Activated CD4-positive, alpha-beta memory T cell treated with anti-CD3 and anti-CD28 coated beads, Interleukin-2, amount 10 ng/mL, durations not matched to agents 7 days and 5 days (primary cell): ENCODE results near the gene ZNF646. TPM values are rescaled to one million over a fixed set of nuclear protein-coding genes. Genes with fewer than 3 reads are reported as not detected.

Experiments used
- CTCF ChIA-PET: fragments of 350-600 bp; sonication (Branson Sonifier 250); formaldehyde crosslinking; loops from one replicate; lab custom pipeline; 2021; ENCODE audit warnings: antibody characterized with exemption, inconsistent platforms; lab: Charles Lee
- POLR2A ChIA-PET: fragments of 350-600 bp; sonication (Branson Sonifier 250); formaldehyde crosslinking; loops from one replicate; lab custom pipeline; 2021; ENCODE audit warnings: antibody characterized with exemption; lab: Charles Lee
- DNase-seq: peaks from one replicate; pipeline ENCODE4 v3.0.0-alpha.2; 2020
- H3K27ac Mint-ChIP-seq: one replicate; pipeline ENCODE4 v1.8.0; 2021; ENCODE audit warnings: mild to moderate bottlenecking, mixed read lengths
- H3K27me3 Mint-ChIP-seq: one replicate; pipeline ENCODE4 v1.8.0; 2021; ENCODE audit warnings: mixed read lengths
- H3K36me3 Mint-ChIP-seq: one replicate; pipeline ENCODE4 v1.8.0; 2021; ENCODE audit warnings: low read depth, mixed read lengths
- H3K4me1 Mint-ChIP-seq: one replicate; pipeline ENCODE4 v1.8.0; 2021; ENCODE audit warnings: mixed read lengths
- H3K4me3 Mint-ChIP-seq: one replicate; pipeline ENCODE4 v1.8.0; 2021; ENCODE audit warnings: mild to moderate bottlenecking, mixed read lengths
- H3K9me3 Mint-ChIP-seq: one replicate; pipeline ENCODE4 v1.8.0; 2021; ENCODE audit warnings: mixed read lengths
- total RNA-seq, 2 experiments: library from RNA; stranded (reverse); gene quantifications; one replicate each; pipeline ENCODE4 v1.2.3, GENCODE V29; 2021

Gene ZNF646
- total RNA-seq, 2 experiments from 2014 or later, result 31.9 to 32.1 TPM

DNA sequence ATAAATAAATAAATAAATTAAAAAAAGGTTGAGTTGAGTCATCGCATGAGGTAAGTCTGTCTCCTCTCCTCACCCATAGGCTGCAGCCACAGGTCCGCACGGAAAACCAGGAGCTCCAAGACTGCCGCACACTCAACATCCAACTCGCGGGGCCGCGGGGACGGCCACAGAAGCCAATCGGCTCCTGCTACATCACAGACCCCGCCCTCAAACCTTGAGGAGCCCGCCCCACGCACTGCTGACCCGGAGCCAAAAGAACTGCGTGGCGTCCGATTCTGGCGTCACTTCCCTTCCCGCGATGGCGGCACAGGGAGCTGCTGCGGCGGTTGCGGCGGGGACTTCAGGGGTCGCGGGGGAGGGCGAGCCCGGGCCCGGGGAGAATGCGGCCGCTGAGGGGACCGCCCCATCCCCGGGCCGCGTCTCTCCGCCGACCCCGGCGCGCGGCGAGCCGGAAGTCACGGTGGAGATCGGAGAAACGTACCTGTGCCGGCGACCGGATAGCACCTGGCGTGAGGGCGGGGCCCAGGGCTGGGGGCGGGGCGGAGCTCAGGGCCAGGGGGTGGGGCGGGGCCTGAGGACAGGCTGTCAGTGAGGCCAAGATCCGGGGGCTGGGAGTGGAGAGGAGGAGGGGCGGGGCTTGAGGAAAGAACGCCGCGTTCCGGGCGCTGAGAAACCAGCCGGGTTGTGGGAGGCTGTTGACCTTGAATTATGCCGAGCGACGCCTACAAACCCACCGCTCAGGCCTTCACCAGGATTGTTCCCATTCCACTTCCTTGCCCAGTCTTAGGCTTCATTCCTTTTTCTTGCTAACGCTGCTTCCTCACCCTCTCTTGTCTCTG, 43.4 kb downstream of the ZNF646 start, which contains the start of gene KAT8:
Gene KAT8 (plus strand): TSS at position 281 of the 839 bp plus-strand sequence. CDS start 18 bp downstream, at position 299.
- ChIA-PET CTCF (interaction anchor here (0.8 to 7.2 kb wide), 13 partner anchors 12 to 338 kb away, joined by 3 to 71 read pairs (median 4); partner anchors contain the start of genes HSD3B7, SETD1A, ZNF646 and ZNF668), POLR2A (interaction anchor here (0.6 to 2.5 kb wide), 23 partner anchors 9 to 582 kb away, joined by 3 to 43 read pairs (median 4); partner anchors contain the start of genes BCKDK, FUS, HSD3B7 and STX4)
- Mint-ChIP-seq H3K27ac (peak within 1 kb of the TSS; percentile 78), H3K27me3 (no peaks in the 10 kb centered on the region), H3K4me3 (peak within 1 kb of the TSS; percentile 73), H3K36me3 (peaks cover 22% of the 10 kb centered on the region), H3K9me3 (no peaks in the 10 kb centered on the region), H3K4me1 (peaks cover 32% of the 10 kb centered on the region)
- DNase-seq, result peak; percentile 98

DNA sequence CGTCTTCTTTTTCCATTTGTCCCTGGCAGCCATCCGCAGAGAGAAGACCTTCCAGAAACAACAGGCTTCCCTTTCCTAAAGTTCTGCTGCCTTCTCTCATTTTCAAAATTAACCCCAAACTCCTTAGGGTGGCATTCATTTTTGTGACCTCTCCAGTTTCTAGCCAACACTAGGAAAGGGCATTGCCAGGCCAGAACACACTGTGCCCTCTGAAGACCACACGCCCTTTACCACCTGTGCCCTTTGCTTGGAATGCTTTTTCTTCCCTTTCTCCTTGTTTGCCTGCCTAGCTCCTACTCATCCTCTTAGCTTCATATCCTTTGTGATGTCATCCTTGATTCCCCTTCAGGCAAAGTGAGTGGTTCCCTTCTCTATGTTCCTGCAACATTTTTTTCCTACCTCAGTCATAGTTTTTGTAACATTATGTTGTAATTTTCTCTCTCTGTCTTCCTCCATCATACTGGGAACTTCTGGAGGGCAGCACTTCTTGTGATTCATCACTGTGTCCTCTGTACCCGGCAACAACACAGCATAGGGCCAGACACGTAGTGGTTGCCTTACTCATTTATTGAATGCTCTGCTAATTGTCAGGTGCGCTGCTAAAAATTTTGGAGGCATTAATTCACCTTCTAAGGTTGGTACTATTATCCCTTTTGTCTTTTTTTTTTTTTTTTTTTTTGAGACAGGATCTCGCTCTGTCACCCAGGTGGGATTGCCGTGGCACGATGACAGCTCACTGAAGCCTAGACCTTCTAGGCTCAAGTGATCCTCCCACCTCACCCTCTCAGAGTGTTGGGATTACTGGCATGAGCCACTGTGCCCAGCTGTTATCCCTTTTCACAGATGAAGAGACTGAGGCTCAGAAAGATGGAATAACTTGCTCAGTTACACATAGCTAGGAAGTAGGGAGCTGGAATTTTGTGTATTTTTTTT, 44.3 kb downstream of the ZNF646 start:
- peak overlapping the region; percentile 78 for H3K27ac Mint-ChIP-seq
- H3K36me3 Mint-ChIP-seq, result peaks cover 22% of the 10 kb centered on the region
- ChIA-PET POLR2A (interaction anchor here (0.8 to 2.5 kb wide), 17 partner anchors 10 to 583 kb away, joined by 3 to 43 read pairs (median 4); partner anchors contain the start of genes BCKDK, FUS, HSD3B7 and ZNF646), CTCF (interaction anchor here (0.8 to 7.2 kb wide), 9 partner anchors 11 to 325 kb away, joined by 3 to 71 read pairs (median 5); partner anchors contain the start of genes HSD3B7, ZNF646 and ZNF668)
- H3K4me1 Mint-ChIP-seq, result peaks cover 29% of the 10 kb centered on the region
- H3K4me3 Mint-ChIP-seq, result peak overlapping the region; percentile 73
- DNase-seq, result no peak
- H3K9me3 Mint-ChIP-seq, result no peaks in the 10 kb centered on the region
- H3K27me3 Mint-ChIP-seq, result no peaks in the 10 kb centered on the region

DNA sequence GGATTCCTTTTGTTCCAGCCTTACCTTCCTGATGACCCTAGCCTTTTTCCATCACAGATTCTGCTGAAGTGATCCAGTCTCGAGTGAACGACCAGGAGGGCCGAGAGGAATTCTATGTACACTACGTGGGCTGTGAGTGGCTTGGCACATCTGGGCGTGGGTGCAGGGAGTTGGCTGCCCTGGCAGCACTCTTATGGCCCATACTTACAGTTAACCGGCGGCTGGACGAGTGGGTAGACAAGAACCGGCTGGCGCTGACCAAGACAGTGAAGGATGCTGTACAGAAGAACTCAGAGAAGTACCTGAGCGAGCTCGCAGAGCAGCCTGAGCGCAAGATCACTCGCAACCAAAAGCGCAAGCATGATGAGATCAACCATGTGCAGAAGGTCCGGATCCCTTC, 45.9 kb downstream of the ZNF646 start:
- H3K36me3 Mint-ChIP-seq, result peaks cover 27% of the 10 kb centered on the region
- CTCF ChIA-PET, result interaction anchor here (7.2 kb wide), 1 partner anchor 23 kb away, joined by 71 read pairs; no protein-coding TSS in a partner anchor

DNA sequence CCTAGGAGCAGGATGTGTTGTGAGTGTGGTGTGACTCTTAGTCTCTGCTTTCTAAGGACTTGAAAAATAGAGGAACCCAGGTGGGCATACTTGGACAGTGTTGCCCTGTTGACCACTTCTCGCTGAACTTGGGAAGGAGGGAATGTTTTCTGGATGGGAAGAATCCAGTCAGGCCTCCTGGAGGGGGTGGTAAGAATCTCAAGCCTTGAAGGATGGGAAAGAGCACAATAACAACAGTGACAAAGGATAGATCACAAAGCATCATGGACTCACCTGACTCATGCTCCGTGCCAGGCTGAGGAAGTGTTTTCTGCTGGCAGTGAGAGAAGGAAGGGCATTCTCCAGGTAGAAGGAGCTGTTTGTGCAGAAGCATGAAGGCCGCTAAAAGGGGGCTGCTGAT, 51.6 kb downstream of the ZNF646 start:
- CTCF ChIA-PET, result interaction anchor here (1.4 to 1.6 kb wide), 2 partner anchors 11 to 141 kb away, joined by 3 to 4 read pairs; no protein-coding TSS in a partner anchor
- Mint-ChIP-seq H3K36me3 (peaks cover 22% of the 10 kb centered on the region), H3K27me3 (no peaks in the 10 kb centered on the region), H3K4me1 (peaks cover 1% of the 10 kb centered on the region), H3K27ac (no peak overlapping the region), H3K9me3 (no peaks in the 10 kb centered on the region), H3K4me3 (no peak overlapping the region)
- POLR2A ChIA-PET, result no interaction called here
- DNase-seq, result no peak

More for the DNA sequence above, 45.9 kb downstream of the ZNF646 start:
- Mint-ChIP-seq H3K4me3 (no peak overlapping the region), H3K9me3 (no peaks in the 10 kb centered on the region), H3K27me3 (no peaks in the 10 kb centered on the region), H3K27ac (no peak overlapping the region), H3K4me1 (peaks cover 20% of the 10 kb centered on the region)
- POLR2A ChIA-PET, result interaction anchor here (1.6 kb wide), 1 partner anchor 60 kb away, joined by 8 read pairs; the partner anchor contains the start of gene FUS
- no peak for DNase-seq

DNA sequence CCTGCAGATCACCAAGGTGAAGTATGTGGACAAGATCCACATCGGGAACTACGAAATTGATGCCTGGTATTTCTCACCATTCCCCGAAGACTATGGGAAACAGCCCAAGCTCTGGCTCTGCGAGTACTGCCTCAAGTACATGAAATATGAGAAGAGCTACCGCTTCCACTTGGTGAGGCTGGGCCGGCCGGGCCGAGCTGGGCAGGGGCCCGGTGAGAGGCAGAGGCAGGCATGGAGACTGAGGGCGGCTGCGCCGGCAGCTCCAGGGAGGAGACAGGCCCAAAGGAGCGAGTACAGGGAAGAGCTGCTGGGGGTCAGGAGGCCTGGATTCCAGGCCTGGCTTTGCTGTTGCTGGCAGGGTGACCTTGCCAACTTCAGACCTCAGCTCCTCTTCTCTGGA, 53.0 kb downstream of the ZNF646 start:
- no peaks in the 10 kb centered on the region for H3K27me3 Mint-ChIP-seq
- H3K4me1 Mint-ChIP-seq, result peaks cover 1% of the 10 kb centered on the region
- H3K36me3 Mint-ChIP-seq, result peaks cover 16% of the 10 kb centered on the region
- ChIA-PET CTCF (interaction anchor here (0.9 to 1.6 kb wide), 2 partner anchors 15 to 143 kb away, joined by 3 to 4 read pairs; no protein-coding TSS in a partner anchor), POLR2A (interaction anchor here (1.1 kb wide), 2 partner anchors 10 to 15 kb away, joined by 3 to 4 read pairs; partner anchors contain the start of gene KAT8)
- H3K27ac Mint-ChIP-seq, result no peak overlapping the region
- no peak for DNase-seq
- no peaks in the 10 kb centered on the region for H3K9me3 Mint-ChIP-seq
- H3K4me3 Mint-ChIP-seq, result no peak overlapping the region

DNA sequence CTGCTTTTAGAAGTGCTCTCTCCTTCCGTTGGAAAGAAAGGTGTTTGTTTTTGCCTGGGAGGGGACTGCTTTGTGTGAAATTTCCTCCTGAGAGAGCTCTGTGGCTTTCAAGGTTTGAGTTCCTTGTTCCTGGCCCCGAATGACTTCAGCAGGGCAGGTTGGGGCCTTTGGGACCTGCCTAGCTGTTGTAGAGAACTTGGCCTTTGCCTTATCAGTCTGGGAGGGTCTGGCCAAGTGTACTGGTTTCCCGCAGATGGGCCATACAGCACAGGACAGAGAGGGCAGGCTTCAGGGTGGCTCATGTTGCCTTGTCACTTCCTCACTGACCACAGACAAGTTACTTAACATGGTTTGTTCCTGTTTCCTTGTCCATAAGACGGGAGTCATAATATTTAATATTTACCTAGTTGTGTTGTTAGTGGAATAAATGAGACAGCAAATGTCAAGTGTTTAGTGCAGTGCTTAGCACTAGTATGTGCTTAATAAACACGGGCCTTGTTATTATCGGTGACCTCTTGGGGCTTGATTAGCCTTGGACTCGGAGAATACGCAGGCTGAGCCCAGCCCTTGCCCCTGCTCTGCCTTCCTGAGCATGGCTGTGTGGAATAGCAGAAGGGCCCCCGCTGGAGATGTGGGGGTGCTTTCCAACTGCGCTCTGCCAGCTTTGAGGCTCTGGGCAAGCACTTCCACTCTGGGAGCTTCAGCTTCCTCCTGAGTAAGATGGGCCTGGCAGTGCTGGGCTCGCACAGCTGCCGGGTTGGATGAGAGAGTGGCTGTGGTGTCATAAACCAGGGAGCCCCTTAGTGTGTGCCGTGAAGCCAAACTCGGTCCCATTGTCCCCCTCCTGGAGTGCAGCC, 54.7 kb downstream of the ZNF646 start:
- H3K9me3 Mint-ChIP-seq, result no peaks in the 10 kb centered on the region
- CTCF ChIA-PET, result interaction anchor here (1.3 to 1.8 kb wide), 2 partner anchors 12 to 13 kb away, joined by 4 to 11 read pairs; partner anchors contain the start of gene KAT8
- H3K36me3 Mint-ChIP-seq, result peaks cover 14% of the 10 kb centered on the region
- peaks cover 1% of the 10 kb centered on the region for H3K4me1 Mint-ChIP-seq
- no peak for DNase-seq
- no peak overlapping the region for H3K4me3 Mint-ChIP-seq
- peak overlapping the region; percentile 58 for H3K27ac Mint-ChIP-seq
- H3K27me3 Mint-ChIP-seq, result no peaks in the 10 kb centered on the region
- POLR2A ChIA-PET, result interaction anchor here (1.9 to 2.0 kb wide), 2 partner anchors 11 to 13 kb away, joined by 4 to 7 read pairs; partner anchors contain the start of gene KAT8

DNA sequence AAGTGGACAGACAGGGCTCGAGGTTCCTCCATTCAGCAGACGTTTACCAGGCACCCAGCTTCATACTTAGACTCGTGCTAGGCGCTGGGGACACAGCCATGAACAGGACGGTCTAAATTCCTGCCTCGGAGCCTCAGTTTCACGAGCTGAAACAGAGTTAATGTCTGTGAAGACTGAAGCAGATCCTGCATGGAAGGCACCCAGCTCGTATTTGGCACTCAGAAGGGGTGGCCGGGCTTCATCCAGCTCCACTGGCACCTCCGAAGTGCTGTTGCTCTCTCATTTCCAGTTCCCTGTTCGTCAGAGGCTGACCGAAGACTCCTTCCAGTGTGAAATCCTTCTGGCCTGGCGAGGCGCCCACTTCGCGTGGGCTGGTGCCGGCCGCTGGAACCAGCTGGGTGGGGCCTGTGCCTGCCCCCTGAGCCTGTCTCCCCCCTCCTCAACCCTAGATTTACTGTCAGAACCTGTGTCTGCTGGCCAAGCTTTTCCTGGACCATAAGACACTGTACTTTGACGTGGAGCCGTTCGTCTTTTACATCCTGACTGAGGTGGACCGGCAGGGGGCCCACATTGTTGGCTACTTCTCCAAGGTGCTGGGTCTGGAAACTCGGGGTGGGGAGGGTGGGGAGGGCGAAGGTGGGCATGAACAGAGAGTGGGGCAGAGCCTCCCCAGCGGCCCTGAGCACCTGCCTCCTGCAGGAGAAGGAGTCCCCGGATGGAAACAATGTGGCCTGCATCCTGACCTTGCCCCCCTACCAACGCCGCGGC, 55.5 kb downstream of the ZNF646 start:
- Mint-ChIP-seq H3K9me3 (no peaks in the 10 kb centered on the region), H3K4me3 (no peak overlapping the region), H3K27me3 (no peaks in the 10 kb centered on the region), H3K4me1 (peaks cover 1% of the 10 kb centered on the region), H3K36me3 (peaks cover 13% of the 10 kb centered on the region), H3K27ac (no peak overlapping the region)
- POLR2A ChIA-PET, result interaction anchor here (1.9 to 2.0 kb wide), 2 partner anchors 12 kb away, joined by 4 to 7 read pairs; partner anchors contain the start of gene KAT8
- DNase-seq, result no peak
- CTCF ChIA-PET, result interaction anchor here (1.3 to 1.8 kb wide), 2 partner anchors 12 to 13 kb away, joined by 4 to 11 read pairs; partner anchors contain the start of gene KAT8

DNA sequence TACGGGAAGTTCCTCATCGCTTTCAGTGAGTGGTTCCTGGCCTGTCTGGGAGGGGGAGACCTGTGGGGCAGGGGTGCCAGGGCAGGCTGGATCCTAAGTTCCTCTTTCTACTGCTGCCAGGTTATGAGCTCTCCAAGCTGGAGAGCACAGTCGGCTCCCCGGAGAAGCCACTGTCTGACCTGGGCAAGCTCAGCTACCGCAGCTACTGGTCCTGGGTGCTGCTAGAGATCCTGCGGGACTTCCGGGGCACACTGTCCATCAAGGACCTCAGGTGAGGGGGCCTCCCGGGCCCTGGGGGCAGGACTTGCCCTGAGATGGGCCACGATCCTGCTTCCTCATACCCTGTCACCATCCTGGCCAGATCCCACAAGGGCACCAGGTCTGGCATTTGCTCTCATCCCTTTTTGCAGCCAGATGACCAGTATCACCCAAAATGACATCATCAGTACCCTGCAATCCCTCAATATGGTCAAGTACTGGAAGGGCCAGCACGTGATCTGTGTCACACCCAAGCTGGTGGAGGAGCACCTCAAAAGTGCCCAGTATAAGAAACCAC, 56.2 kb downstream of the ZNF646 start:
- DNase-seq, result no peak
- POLR2A ChIA-PET, result interaction anchor here (1.7 to 2.0 kb wide), 3 partner anchors 11 to 50 kb away, joined by 4 to 7 read pairs (median 6); partner anchors contain the start of genes FUS and KAT8
- Mint-ChIP-seq H3K36me3 (peaks cover 13% of the 10 kb centered on the region), H3K9me3 (no peaks in the 10 kb centered on the region), H3K4me1 (peaks cover 1% of the 10 kb centered on the region), H3K4me3 (no peak overlapping the region), H3K27ac (no peak overlapping the region), H3K27me3 (no peaks in the 10 kb centered on the region)
- CTCF ChIA-PET, result interaction anchor here (1.3 kb wide), 1 partner anchor 13 kb away, joined by 4 read pairs; the partner anchor contains the start of gene KAT8

DNA sequence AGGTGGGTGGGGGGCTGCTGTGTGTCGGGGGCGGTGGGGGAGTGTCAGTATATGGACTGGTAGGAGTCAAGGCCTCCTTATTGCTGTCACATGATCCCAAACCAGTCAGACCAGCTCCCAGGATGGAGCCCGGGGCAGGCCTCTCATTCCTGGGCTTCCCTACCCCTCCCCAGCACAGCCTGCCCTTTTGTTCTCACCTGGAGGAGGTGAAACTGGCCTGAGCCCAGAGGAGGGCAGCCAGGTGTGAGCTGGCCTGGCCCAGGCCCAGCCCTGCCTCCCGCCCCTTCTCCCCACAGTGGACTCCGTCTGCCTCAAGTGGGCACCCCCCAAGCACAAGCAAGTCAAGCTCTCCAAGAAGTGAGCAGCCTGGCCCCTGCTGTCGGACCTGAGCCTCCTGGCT, 56.7 kb downstream of the ZNF646 start:
- Mint-ChIP-seq H3K36me3 (peaks cover 10% of the 10 kb centered on the region), H3K27ac (no peak overlapping the region), H3K4me1 (peaks cover 1% of the 10 kb centered on the region), H3K4me3 (no peak overlapping the region), H3K27me3 (no peaks in the 10 kb centered on the region), H3K9me3 (no peaks in the 10 kb centered on the region)
- POLR2A ChIA-PET, result interaction anchor here (1.7 to 2.0 kb wide), 3 partner anchors 11 to 49 kb away, joined by 4 to 7 read pairs (median 6); partner anchors contain the start of genes FUS and KAT8
- CTCF ChIA-PET, result no interaction called here
- no peak for DNase-seq

DNA sequence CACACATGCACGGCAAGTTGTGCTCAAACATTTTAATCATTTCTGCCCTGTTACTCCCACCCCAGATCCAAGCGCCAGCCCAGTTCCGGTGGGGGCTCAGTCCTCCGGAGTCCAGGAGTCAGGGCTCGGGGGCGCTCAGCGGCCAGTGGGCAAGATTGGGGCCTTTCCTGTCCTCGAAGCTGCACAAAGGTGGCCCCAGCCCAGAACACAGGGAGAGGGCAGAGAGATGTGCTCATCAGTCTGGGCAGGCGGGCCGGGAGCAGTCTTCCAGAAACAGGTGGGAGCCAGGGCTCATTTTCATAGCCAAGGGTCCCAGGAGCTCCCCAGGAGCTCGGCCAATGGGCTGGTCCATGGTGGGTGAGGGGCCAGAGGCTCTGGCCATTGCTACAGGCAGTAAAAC, 57.2 kb downstream of the ZNF646 start:
- no peak overlapping the region for H3K4me3 Mint-ChIP-seq
- H3K27ac Mint-ChIP-seq, result no peak overlapping the region
- no peaks in the 10 kb centered on the region for H3K9me3 Mint-ChIP-seq
- H3K4me1 Mint-ChIP-seq, result peaks cover 1% of the 10 kb centered on the region
- no peaks in the 10 kb centered on the region for H3K27me3 Mint-ChIP-seq
- ChIA-PET POLR2A (interaction anchor here (1.7 kb wide), 2 partner anchors 13 to 49 kb away, joined by 4 to 6 read pairs; partner anchors contain the start of genes FUS and KAT8), CTCF (interaction anchor here (0.6 kb wide), 1 partner anchor 10 kb away, joined by 3 read pairs; no protein-coding TSS in a partner anchor)
- DNase-seq, result no peak
- H3K36me3 Mint-ChIP-seq, result peaks cover 5% of the 10 kb centered on the region
